ENCODE results near the gene MPPED2.

MPPED2 gene

GRCh38 chr11:30462421-30462820, 123.7 kb downstream of the MPPED2 start:
- H3K27ac ChIP-seq (ENCODE audit: low read depth, low read length) = no peak overlapping the region
- peaks cover 0 to 5% (median 0%) of the 10 kb centered on the region in 5 donors for H3K4me1 ChIP-seq (ENCODE audit: control insufficient read depth in 5 of 5, insufficient read depth in 5 of 5, low read length in 5 of 5)
- no peak overlapping the region for H3K4me3 ChIP-seq (ENCODE audit: low read depth in 1 of 5, low read length in 5 of 5)
- no peaks in the 10 kb centered on the region for H3K36me3 ChIP-seq (ENCODE audit: control insufficient read depth in 5 of 5, insufficient read depth in 5 of 5, low read length in 5 of 5)
- H3K9ac ChIP-seq (ENCODE audit: low read length in 5 of 5) = no peak overlapping the region
- no peaks in the 10 kb centered on the region for H3K9me3 ChIP-seq (ENCODE audit: control insufficient read depth in 5 of 5, low read length in 5 of 5)
- H3K27me3 ChIP-seq (ENCODE audit: control insufficient read depth in 5 of 5, insufficient read depth in 4 of 5, low read length in 5 of 5) = no peaks in the 10 kb centered on the region

GRCh38 chr11:30459821-30460220, 126.3 kb downstream of the MPPED2 start:
- no peak overlapping the region for H3K4me3 ChIP-seq (ENCODE audit: low read depth in 1 of 5, low read length in 5 of 5)
- H3K4me1 ChIP-seq (ENCODE audit: control insufficient read depth in 5 of 5, insufficient read depth in 5 of 5, low read length in 5 of 5) = peaks cover 0 to 5% (median 0%) of the 10 kb centered on the region in 5 donors
- no peak overlapping the region for H3K27ac ChIP-seq (ENCODE audit: low read depth, low read length)
- no peak overlapping the region for H3K9ac ChIP-seq (ENCODE audit: low read length in 5 of 5)
- H3K27me3 ChIP-seq (ENCODE audit: control insufficient read depth in 5 of 5, insufficient read depth in 4 of 5, low read length in 5 of 5) = no peaks in the 10 kb centered on the region
- no peaks in the 10 kb centered on the region for H3K9me3 ChIP-seq (ENCODE audit: control insufficient read depth in 5 of 5, low read length in 5 of 5)
- no peaks in the 10 kb centered on the region for H3K36me3 ChIP-seq (ENCODE audit: control insufficient read depth in 5 of 5, insufficient read depth in 5 of 5, low read length in 5 of 5)

GRCh38 chr11:30459306-30459705, 126.8 kb downstream of the MPPED2 start:
- Histone ChIP-seq H3K4me1 (ENCODE audit: control insufficient read depth in 5 of 5, insufficient read depth in 5 of 5, low read length in 5 of 5) (peaks cover 0 to 9% (median 0%) of the 10 kb centered on the region in 5 donors), H3K9ac (ENCODE audit: low read length in 5 of 5) (no peak overlapping the region), H3K36me3 (ENCODE audit: control insufficient read depth in 5 of 5, insufficient read depth in 5 of 5, low read length in 5 of 5) (no peaks in the 10 kb centered on the region), H3K27ac (ENCODE audit: low read depth, low read length) (no peak overlapping the region), H3K9me3 (ENCODE audit: control insufficient read depth in 5 of 5, low read length in 5 of 5) (no peaks in the 10 kb centered on the region), H3K27me3 (ENCODE audit: control insufficient read depth in 5 of 5, insufficient read depth in 4 of 5, low read length in 5 of 5) (no peaks in the 10 kb centered on the region), H3K4me3 (ENCODE audit: low read depth in 1 of 5, low read length in 5 of 5) (no peak overlapping the region)

- Histone ChIP-seq H3K9me3 (ENCODE audit: control insufficient read depth in 5 of 5, low read length in 5 of 5) (no peaks in the 10 kb centered on the region), H3K36me3 (ENCODE audit: control insufficient read depth in 5 of 5, insufficient read depth in 5 of 5, low read length in 5 of 5) (no peaks in the 10 kb centered on the region), H3K27ac (ENCODE audit: low read depth, low read length) (no peak overlapping the region), H3K27me3 (ENCODE audit: control insufficient read depth in 5 of 5, insufficient read depth in 4 of 5, low read length in 5 of 5) (no peaks in the 10 kb centered on the region), H3K9ac (ENCODE audit: low read length in 5 of 5) (no peak overlapping the region), H3K4me3 (ENCODE audit: low read depth in 1 of 5, low read length in 5 of 5) (no peak overlapping the region), H3K4me1 (ENCODE audit: control insufficient read depth in 5 of 5, insufficient read depth in 5 of 5, low read length in 5 of 5) (peaks cover 0 to 16% (median 0%) of the 10 kb centered on the region in 5 donors)
Measured at GRCh38 chr11:30458541-30458940, 127.6 kb downstream of the MPPED2 start.

- Histone ChIP-seq H3K27me3 (ENCODE audit: control insufficient read depth in 5 of 5, insufficient read depth in 4 of 5, low read length in 5 of 5) (no peaks in the 10 kb centered on the region), H3K27ac (ENCODE audit: low read depth, low read length) (no peak overlapping the region), H3K4me3 (ENCODE audit: low read depth in 1 of 5, low read length in 5 of 5) (no peak overlapping the region), H3K4me1 (ENCODE audit: control insufficient read depth in 5 of 5, insufficient read depth in 5 of 5, low read length in 5 of 5) (peaks cover 0 to 20% (median 4%) of the 10 kb centered on the region in 5 donors), H3K9ac (ENCODE audit: low read length in 5 of 5) (no peak overlapping the region), H3K9me3 (ENCODE audit: control insufficient read depth in 5 of 5, low read length in 5 of 5) (no peaks in the 10 kb centered on the region), H3K36me3 (ENCODE audit: control insufficient read depth in 5 of 5, insufficient read depth in 5 of 5, low read length in 5 of 5) (no peaks in the 10 kb centered on the region)
Measured at GRCh38 chr11:30457087-30457486, 129.1 kb downstream of the MPPED2 start.

- Histone ChIP-seq H3K9me3 (ENCODE audit: control insufficient read depth in 5 of 5, low read length in 5 of 5) (no peaks in the 10 kb centered on the region), H3K36me3 (ENCODE audit: control insufficient read depth in 5 of 5, insufficient read depth in 5 of 5, low read length in 5 of 5) (no peaks in the 10 kb centered on the region), H3K27ac (ENCODE audit: low read depth, low read length) (no peak overlapping the region), H3K27me3 (ENCODE audit: control insufficient read depth in 5 of 5, insufficient read depth in 4 of 5, low read length in 5 of 5) (no peaks in the 10 kb centered on the region), H3K4me1 (ENCODE audit: control insufficient read depth in 5 of 5, insufficient read depth in 5 of 5, low read length in 5 of 5) (peaks cover 0 to 25% (median 9%) of the 10 kb centered on the region in 5 donors), H3K4me3 (ENCODE audit: low read depth in 1 of 5, low read length in 5 of 5) (no peak overlapping the region), H3K9ac (ENCODE audit: low read length in 5 of 5) (no peak overlapping the region)
Measured at GRCh38 chr11:30455025-30455424, 131.1 kb downstream of the MPPED2 start.

GRCh38 chr11:30454541-30454940, 131.6 kb downstream of the MPPED2 start:
- H3K9me3 ChIP-seq (ENCODE audit: control insufficient read depth in 5 of 5, low read length in 5 of 5) = no peaks in the 10 kb centered on the region
- H3K27me3 ChIP-seq (ENCODE audit: control insufficient read depth in 5 of 5, insufficient read depth in 4 of 5, low read length in 5 of 5) = no peaks in the 10 kb centered on the region
- H3K36me3 ChIP-seq (ENCODE audit: control insufficient read depth in 5 of 5, insufficient read depth in 5 of 5, low read length in 5 of 5) = no peaks in the 10 kb centered on the region
- H3K4me3 ChIP-seq (ENCODE audit: low read depth in 1 of 5, low read length in 5 of 5) = no peak overlapping the region
- H3K4me1 ChIP-seq (ENCODE audit: control insufficient read depth in 5 of 5, insufficient read depth in 5 of 5, low read length in 5 of 5) = peaks cover 0 to 25% (median 9%) of the 10 kb centered on the region in 5 donors
- no peak overlapping the region for H3K9ac ChIP-seq (ENCODE audit: low read length in 5 of 5)
- H3K27ac ChIP-seq (ENCODE audit: low read depth, low read length) = no peak overlapping the region

- H3K9me3 ChIP-seq (ENCODE audit: control insufficient read depth in 5 of 5, low read length in 5 of 5) = no peaks in the 10 kb centered on the region
- H3K9ac ChIP-seq (ENCODE audit: low read length in 5 of 5) = no peak overlapping the region
- H3K27ac ChIP-seq (ENCODE audit: low read depth, low read length) = no peak overlapping the region
- H3K4me3 ChIP-seq (ENCODE audit: low read depth in 1 of 5, low read length in 5 of 5) = no peak overlapping the region
- H3K4me1 ChIP-seq (ENCODE audit: control insufficient read depth in 5 of 5, insufficient read depth in 5 of 5, low read length in 5 of 5) = peaks cover 0 to 25% (median 9%) of the 10 kb centered on the region in 5 donors
- no peaks in the 10 kb centered on the region for H3K27me3 ChIP-seq (ENCODE audit: control insufficient read depth in 5 of 5, insufficient read depth in 4 of 5, low read length in 5 of 5)
- no peaks in the 10 kb centered on the region for H3K36me3 ChIP-seq (ENCODE audit: control insufficient read depth in 5 of 5, insufficient read depth in 5 of 5, low read length in 5 of 5)
Measured at GRCh38 chr11:30454111-30454510, 132.0 kb downstream of the MPPED2 start.

- no peaks in the 10 kb centered on the region for H3K36me3 ChIP-seq (ENCODE audit: control insufficient read depth in 5 of 5, insufficient read depth in 5 of 5, low read length in 5 of 5)
- no peak overlapping the region for H3K27ac ChIP-seq (ENCODE audit: low read depth, low read length)
- peaks cover 0 to 25% (median 9%) of the 10 kb centered on the region in 5 donors for H3K4me1 ChIP-seq (ENCODE audit: control insufficient read depth in 5 of 5, insufficient read depth in 5 of 5, low read length in 5 of 5)
- H3K9me3 ChIP-seq (ENCODE audit: control insufficient read depth in 5 of 5, low read length in 5 of 5) = no peaks in the 10 kb centered on the region
- no peak overlapping the region for H3K9ac ChIP-seq (ENCODE audit: low read length in 5 of 5)
- H3K4me3 ChIP-seq (ENCODE audit: low read depth in 1 of 5, low read length in 5 of 5) = no peak overlapping the region
- H3K27me3 ChIP-seq (ENCODE audit: control insufficient read depth in 5 of 5, insufficient read depth in 4 of 5, low read length in 5 of 5) = no peaks in the 10 kb centered on the region
Measured at GRCh38 chr11:30453705-30454104, 132.4 kb downstream of the MPPED2 start.

- H3K27ac ChIP-seq (ENCODE audit: low read depth, low read length) = no peak overlapping the region
Measured at GRCh38 chr11:30452842-30453241, 133.3 kb downstream of the MPPED2 start.

GRCh38 chr11:30452114-30452513, 134.0 kb downstream of the MPPED2 start:
- H3K9ac ChIP-seq (ENCODE audit: low read length in 5 of 5) = no peak overlapping the region
- no peaks in the 10 kb centered on the region for H3K36me3 ChIP-seq (ENCODE audit: control insufficient read depth in 5 of 5, insufficient read depth in 5 of 5, low read length in 5 of 5)
- no peak overlapping the region for H3K4me3 ChIP-seq (ENCODE audit: low read depth in 1 of 5, low read length in 5 of 5)
- H3K9me3 ChIP-seq (ENCODE audit: control insufficient read depth in 5 of 5, low read length in 5 of 5) = no peaks in the 10 kb centered on the region
- no peaks in the 10 kb centered on the region for H3K27me3 ChIP-seq (ENCODE audit: control insufficient read depth in 5 of 5, insufficient read depth in 4 of 5, low read length in 5 of 5)
- peaks cover 0 to 25% (median 9%) of the 10 kb centered on the region in 5 donors for H3K4me1 ChIP-seq (ENCODE audit: control insufficient read depth in 5 of 5, insufficient read depth in 5 of 5, low read length in 5 of 5)
- H3K27ac ChIP-seq (ENCODE audit: low read depth, low read length) = no peak overlapping the region

More at GRCh38 chr11:30452842-30453241, 133.3 kb downstream of the MPPED2 start:
- H3K27me3 ChIP-seq (ENCODE audit: control insufficient read depth in 5 of 5, insufficient read depth in 4 of 5, low read length in 5 of 5) = no peaks in the 10 kb centered on the region
- H3K4me1 ChIP-seq (ENCODE audit: control insufficient read depth in 5 of 5, insufficient read depth in 5 of 5, low read length in 5 of 5) = peaks cover 0 to 25% (median 9%) of the 10 kb centered on the region in 5 donors
- H3K4me3 ChIP-seq (ENCODE audit: low read depth in 1 of 5, low read length in 5 of 5) = no peak overlapping the region
- no peaks in the 10 kb centered on the region for H3K36me3 ChIP-seq (ENCODE audit: control insufficient read depth in 5 of 5, insufficient read depth in 5 of 5, low read length in 5 of 5)
- no peak overlapping the region for H3K9ac ChIP-seq (ENCODE audit: low read length in 5 of 5)
- H3K9me3 ChIP-seq (ENCODE audit: control insufficient read depth in 5 of 5, low read length in 5 of 5) = no peaks in the 10 kb centered on the region

All from subcutaneous abdominal adipose tissue (tissue), 5 donors.